Neural progenitor cell (in vitro differentiated cells): ENCODE results near the gene VPS29.

Source experiments
- EZH2 ChIP-seq: fragments of 200-600 bp; sonication (generic); IDR thresholded peaks from 2 replicates; pipeline ENCODE4 v1.6.1; 2017; ENCODE audit warnings: antibody characterized with exemption, mild to moderate bottlenecking, moderate library complexity
- TF ChIP-seq, protein P1 (sequence below): fragments of 200-600 bp; sonication (generic); IDR thresholded peaks from 2 replicates; pipeline ENCODE4 v1.5.1; 2017; ENCODE audit warnings: antibody characterized with exemption, mild to moderate bottlenecking

DNA sequence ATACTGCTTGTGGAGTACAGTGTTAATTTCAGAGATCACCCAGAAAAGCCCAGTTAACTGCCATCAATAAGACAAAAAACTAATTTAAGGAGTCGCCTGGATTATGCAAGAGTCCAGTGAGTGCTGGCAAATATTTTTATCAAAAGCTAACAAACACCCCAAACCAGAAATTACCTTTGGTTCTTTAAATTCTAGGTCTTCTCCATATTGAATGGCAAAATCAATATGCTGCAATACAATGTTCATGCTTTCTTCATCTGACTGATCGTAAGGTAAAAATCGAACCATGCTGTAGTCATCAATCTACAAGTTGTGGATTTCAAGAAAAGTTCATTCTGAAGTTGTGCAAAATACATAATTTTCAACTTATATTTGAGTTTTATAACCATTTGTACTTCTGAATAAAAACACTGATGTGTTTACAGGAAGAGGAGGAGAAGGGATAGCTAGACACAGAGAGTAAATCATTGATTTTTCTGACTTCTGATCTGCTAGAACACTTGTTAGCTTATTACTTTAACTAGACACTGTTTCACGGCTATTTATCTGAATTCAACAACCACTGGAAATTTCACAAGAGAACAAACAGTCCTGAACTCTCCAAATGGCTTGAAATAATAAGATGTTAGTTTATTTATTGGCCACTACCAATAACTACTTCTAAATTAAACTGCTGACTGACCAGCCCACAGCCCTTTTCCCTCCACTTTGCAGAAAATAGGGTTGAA is 48.2 kb downstream of the VPS29 start:
- TF ChIP-seq, protein P1, sequence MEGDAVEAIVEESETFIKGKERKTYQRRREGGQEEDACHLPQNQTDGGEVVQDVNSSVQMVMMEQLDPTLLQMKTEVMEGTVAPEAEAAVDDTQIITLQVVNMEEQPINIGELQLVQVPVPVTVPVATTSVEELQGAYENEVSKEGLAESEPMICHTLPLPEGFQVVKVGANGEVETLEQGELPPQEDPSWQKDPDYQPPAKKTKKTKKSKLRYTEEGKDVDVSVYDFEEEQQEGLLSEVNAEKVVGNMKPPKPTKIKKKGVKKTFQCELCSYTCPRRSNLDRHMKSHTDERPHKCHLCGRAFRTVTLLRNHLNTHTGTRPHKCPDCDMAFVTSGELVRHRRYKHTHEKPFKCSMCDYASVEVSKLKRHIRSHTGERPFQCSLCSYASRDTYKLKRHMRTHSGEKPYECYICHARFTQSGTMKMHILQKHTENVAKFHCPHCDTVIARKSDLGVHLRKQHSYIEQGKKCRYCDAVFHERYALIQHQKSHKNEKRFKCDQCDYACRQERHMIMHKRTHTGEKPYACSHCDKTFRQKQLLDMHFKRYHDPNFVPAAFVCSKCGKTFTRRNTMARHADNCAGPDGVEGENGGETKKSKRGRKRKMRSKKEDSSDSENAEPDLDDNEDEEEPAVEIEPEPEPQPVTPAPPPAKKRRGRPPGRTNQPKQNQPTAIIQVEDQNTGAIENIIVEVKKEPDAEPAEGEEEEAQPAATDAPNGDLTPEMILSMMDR = no peak
- no peak for TF ChIP-seq EZH2
